WI38 (cell line): ENCODE measurements around the gene ZBP1.

ENCODE experiments used
- H3K4me3 ChIP-seq: 2 replicates; pipeline ENCODE4 v1.5.1; 2011; ENCODE audit warnings: low read depth, mild to moderate bottlenecking, control low read depth, low read length
- TF ChIP-seq, protein P1 (sequence below): IDR thresholded peaks from 2 replicates; pipeline ENCODE4 v1.5.1; 2012; ENCODE audit warnings: low read depth, mild to moderate bottlenecking, control low read depth, low read length

ZBP1 gene

DNA sequence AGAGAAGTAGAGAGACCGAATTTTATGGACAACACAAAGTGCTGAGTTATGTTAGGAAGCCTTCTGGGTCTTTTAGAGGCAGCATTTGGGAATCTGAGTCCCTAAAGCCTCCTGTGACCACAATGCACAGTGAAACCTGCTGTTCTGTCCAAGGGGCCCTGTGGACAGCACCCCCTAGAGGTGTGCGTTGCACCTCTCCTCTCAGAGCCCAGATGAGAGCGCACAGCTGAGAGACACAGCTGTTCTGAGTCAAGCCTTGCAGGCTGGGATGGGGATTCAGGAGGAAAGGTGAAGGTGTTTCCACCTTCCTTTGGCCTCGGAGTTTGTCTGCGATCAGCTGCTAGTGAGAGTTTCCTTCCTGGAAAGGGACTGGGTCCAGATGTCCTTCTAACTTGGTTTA, 46.3 kb downstream of the ZBP1 start:
- TF ChIP-seq, protein P1, sequence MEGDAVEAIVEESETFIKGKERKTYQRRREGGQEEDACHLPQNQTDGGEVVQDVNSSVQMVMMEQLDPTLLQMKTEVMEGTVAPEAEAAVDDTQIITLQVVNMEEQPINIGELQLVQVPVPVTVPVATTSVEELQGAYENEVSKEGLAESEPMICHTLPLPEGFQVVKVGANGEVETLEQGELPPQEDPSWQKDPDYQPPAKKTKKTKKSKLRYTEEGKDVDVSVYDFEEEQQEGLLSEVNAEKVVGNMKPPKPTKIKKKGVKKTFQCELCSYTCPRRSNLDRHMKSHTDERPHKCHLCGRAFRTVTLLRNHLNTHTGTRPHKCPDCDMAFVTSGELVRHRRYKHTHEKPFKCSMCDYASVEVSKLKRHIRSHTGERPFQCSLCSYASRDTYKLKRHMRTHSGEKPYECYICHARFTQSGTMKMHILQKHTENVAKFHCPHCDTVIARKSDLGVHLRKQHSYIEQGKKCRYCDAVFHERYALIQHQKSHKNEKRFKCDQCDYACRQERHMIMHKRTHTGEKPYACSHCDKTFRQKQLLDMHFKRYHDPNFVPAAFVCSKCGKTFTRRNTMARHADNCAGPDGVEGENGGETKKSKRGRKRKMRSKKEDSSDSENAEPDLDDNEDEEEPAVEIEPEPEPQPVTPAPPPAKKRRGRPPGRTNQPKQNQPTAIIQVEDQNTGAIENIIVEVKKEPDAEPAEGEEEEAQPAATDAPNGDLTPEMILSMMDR = no peak

DNA sequence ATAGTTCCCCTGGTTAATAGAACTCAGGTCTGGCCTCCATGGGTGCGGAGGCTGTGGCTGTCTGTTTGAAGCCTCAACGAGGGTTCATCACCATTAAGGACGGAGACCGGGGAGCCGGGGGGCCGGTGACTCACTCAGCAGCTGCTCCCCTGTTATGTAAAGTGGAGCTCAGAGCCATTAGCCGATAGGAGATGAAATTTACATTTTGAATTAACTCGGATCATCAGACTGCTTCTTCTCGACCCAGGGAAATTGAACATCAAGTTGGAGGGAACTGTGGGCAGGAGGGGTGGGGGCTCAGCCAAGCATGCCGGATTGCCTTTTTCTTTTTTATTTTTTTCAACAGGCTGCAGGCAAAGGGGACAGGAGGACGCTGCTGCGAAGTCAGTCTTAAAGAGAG, 47.0 kb downstream of the ZBP1 start:
- TF ChIP-seq, protein P1 = no peak
- H3K4me3 ChIP-seq = no peak overlapping the region

More for the DNA sequence above, 46.3 kb downstream of the ZBP1 start:
- H3K4me3 ChIP-seq = no peak overlapping the region

DNA sequence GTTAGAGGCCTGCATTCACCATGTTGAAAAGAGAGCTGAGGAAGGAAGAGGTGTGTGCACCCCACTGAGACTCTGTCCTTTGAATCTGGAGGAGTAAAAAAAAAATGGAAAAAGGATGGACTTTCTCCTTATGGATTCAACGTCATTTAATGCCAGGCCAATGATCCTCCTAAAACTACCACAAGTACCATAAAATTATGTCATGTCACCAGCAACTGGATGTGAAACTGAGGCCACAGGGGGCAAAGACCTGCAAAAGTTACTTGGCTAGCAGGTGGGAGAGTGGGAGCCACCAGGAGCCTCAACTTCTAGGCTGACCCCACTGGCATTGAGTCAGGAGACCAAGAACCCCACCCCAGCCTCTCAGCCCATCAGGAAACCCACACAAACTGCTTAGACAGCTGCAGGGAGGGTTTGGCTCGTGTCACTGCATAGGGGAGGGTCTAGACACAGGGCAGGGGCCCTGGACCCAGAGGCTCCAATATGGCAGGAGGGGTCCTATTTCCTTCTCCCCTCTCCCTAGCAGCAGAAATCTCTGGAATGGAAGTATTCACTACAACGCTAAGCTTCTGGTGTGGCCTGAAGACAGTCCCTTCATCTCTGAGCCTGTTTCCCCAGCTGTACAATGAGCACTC, 48.3 kb downstream of the ZBP1 start:
- TF ChIP-seq, protein P1 = no peak
- H3K4me3 ChIP-seq = no peak overlapping the region

DNA sequence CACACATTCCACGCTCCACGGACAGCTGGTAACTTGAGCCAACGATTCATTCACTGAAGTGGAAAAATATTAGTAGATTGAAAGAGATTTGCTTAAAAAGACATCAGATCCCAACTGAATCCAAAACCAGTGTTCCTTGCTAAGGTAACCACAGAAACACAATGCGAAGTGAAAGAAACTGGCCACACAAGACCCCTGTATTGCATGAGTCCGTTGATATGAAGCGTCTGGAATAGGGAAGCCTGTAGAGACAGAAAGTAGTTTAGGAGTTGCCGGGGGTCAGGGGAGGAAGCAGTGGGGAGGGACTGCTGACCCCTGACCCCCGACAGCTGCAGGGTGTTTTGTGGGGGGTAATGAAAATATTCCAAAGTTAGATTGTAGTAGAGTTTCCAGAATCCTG, 49.3 kb downstream of the ZBP1 start:
- TF ChIP-seq, protein P1 = no peak
- no peak overlapping the region for H3K4me3 ChIP-seq

DNA sequence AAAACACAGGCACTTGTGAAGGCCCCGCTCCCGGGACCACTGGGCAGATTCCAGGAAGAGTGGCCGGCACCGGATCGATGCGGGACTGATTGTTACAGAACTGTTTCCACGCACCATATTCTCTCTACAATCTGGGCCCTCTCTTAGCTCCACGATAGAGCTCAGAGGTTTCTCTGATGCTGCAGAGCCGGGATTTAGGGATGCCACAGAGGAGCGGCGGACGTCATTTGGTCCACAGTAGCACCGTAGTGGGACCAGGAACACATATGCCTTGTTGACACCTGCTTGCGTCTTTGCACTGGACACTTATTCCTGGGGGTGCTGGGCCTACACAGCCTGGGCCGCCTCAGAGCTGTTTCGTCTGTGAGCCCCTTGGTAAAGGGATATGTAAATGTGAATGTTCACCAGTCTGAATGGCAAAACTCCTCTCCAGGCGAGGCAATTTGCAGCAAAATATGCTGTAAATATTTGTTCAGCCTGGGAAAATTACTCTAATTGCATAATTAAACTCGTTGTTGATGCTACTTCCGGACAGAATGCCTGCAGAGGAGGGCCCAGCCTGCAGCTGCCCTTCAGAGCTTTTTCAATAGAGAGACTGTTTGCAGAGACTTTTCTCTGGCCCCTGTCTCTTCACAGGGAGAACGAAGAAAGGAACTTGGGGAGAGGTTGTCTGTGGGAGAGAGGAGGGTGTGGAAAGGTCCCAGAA, 49.9 kb downstream of the ZBP1 start:
- TF ChIP-seq, protein P1 = no peak
- H3K4me3 ChIP-seq = no peak overlapping the region

DNA sequence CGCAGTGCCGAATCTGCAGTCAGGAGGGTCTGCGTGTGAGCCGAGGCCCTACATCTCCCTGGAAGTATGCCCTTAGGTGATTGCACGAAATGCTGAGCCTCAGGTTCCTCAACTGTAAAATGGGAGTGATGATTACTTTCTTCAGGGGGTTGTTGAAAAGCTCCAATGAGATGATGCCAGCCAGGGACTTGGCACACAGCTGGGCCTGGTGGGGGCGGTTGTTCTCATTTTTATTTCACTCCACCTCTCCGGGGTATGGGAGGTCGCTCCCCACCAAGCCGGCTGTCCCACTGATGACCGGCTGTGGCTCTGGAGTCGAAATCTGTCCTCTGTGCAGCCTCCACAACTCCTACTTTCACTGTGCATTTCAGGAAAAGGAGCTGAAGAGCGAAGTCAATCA, 51.3 kb downstream of the ZBP1 start:
- TF ChIP-seq, protein P1 = no peak
- no peak overlapping the region for H3K4me3 ChIP-seq
